Caco-2 (cell line): Measurements from ENCODE around the gene FPGS. TPM values are rescaled to one million over a fixed set of nuclear protein-coding genes. Genes with fewer than 3 reads are reported as not detected.
"Not testable (repeated sequence)": the region's sequence is repeated elsewhere in the genome, so short reads cannot be mapped to it uniquely, and the experiment has no call there.

Experiments
- BruUV-seq: library from RNA; stranded (reverse); fragments of 400-500 nt; replicated peaks from 2 replicates; lab custom pipeline; 2021; lab: Mats Ljungman, UMichigan
- CTCF ChIA-PET: fragments of 300-600 bp; sonication (Branson Sonifier 250); formaldehyde crosslinking; loops from one replicate; lab custom pipeline; 2022; ENCODE audit warnings: antibody characterized with exemption; lab: Charles Lee
- POLR2A ChIA-PET: fragments of 300-600 bp; sonication (Branson Sonifier 250); formaldehyde crosslinking; loops from one replicate; lab custom pipeline; 2022; ENCODE audit warnings: antibody characterized with exemption; lab: Charles Lee
- DNase-seq, 2 experiments: peaks; one replicate each; pipeline versions ENCODE4 v3.0.0 to v3.0.0-alpha.2; 2020 to 2022
- H3K27me3 ChIP-seq: replicated peaks from 2 replicates; pipeline ENCODE4 v1.6.0; 2011; ENCODE audit warnings: low read length; ENCODE audit not compliant: control insufficient read depth, insufficient read depth
- H3K36me3 ChIP-seq: 2 replicates; pipeline ENCODE4 v1.5.1; 2011; ENCODE audit warnings: low read length; ENCODE audit not compliant: control insufficient read depth, insufficient read depth
- H3K4me1 ChIP-seq: fragments of 250-450 bp; sonication (Bioruptor Pico); 2 replicates; pipeline ENCODE4 v1.5.1; 2020; ENCODE audit warnings: mild to moderate bottlenecking
- H3K4me3 ChIP-seq: 2 replicates; pipeline ENCODE4 v1.5.1; 2011; ENCODE audit warnings: low read depth, mild to moderate bottlenecking, control low read depth, low read length
- H3K9me3 ChIP-seq: fragments of 250-450 bp; sonication (Bioruptor Pico); 2 replicates; pipeline ENCODE4 v1.5.1; 2020; ENCODE audit warnings: mild to moderate bottlenecking, moderate library complexity
- H3K27ac Mint-ChIP-seq: one replicate; pipeline ENCODE4 v1.8.0; 2022; ENCODE audit warnings: mixed read lengths; ENCODE audit not compliant: unreplicated experiment
- H3K27me3 Mint-ChIP-seq: one replicate; pipeline ENCODE4 v1.8.0; 2022; ENCODE audit warnings: mixed read lengths; ENCODE audit not compliant: insufficient read depth, unreplicated experiment
- H3K36me3 Mint-ChIP-seq: one replicate; pipeline ENCODE4 v1.8.0; 2022; ENCODE audit warnings: mild to moderate bottlenecking, mixed read lengths; ENCODE audit not compliant: insufficient read depth, unreplicated experiment
- H3K4me1 Mint-ChIP-seq: one replicate; pipeline ENCODE4 v1.8.0; 2022; ENCODE audit warnings: low read depth, mixed read lengths; ENCODE audit not compliant: unreplicated experiment
- H3K4me3 Mint-ChIP-seq: one replicate; pipeline ENCODE4 v1.8.0; 2022; ENCODE audit warnings: mild to moderate bottlenecking, moderate library complexity, mixed read lengths; ENCODE audit not compliant: unreplicated experiment
- H3K9me3 Mint-ChIP-seq: one replicate; pipeline ENCODE4 v1.8.0; 2022; ENCODE audit warnings: mixed read lengths; ENCODE audit not compliant: unreplicated experiment
- intact Hi-C: fragments of 100-400 bp; cut with micrococcal nuclease; formaldehyde crosslinking; loops from one replicate; pipeline ENCODE4 v1.10.0; 2022; ENCODE audit not compliant: unreplicated experiment
- total RNA-seq: library from RNA; stranded (reverse); gene quantifications from 2 replicates; pipeline ENCODE4 v1.2.3, GENCODE V29; 2022
- TF ChIP-seq, protein P1 (sequence below), 2 experiments: fragments of 200-600 bp in 1 of 2; IDR thresholded peaks; 1 replicate in 1 of 2; 2 replicates in 1 of 2; pipeline versions ENCODE4 v1.5.1 to v1.8.0; 2011 to 2022; ENCODE audit warnings: antibody characterized with exemption in 1 of 2, control low read depth in 1 of 2, inconsistent platforms in 1 of 2, low read depth in 1 of 2, low read length in 1 of 2, mild to moderate bottlenecking in 1 of 2, moderate library complexity in 1 of 2; ENCODE audit not compliant: insufficient read depth in 1 of 2, severe bottlenecking in 1 of 2, unreplicated experiment in 1 of 2

The FPGS gene
- total RNA-seq, 1 experiment from 2014 or later, result 54.4 TPM

DNA sequence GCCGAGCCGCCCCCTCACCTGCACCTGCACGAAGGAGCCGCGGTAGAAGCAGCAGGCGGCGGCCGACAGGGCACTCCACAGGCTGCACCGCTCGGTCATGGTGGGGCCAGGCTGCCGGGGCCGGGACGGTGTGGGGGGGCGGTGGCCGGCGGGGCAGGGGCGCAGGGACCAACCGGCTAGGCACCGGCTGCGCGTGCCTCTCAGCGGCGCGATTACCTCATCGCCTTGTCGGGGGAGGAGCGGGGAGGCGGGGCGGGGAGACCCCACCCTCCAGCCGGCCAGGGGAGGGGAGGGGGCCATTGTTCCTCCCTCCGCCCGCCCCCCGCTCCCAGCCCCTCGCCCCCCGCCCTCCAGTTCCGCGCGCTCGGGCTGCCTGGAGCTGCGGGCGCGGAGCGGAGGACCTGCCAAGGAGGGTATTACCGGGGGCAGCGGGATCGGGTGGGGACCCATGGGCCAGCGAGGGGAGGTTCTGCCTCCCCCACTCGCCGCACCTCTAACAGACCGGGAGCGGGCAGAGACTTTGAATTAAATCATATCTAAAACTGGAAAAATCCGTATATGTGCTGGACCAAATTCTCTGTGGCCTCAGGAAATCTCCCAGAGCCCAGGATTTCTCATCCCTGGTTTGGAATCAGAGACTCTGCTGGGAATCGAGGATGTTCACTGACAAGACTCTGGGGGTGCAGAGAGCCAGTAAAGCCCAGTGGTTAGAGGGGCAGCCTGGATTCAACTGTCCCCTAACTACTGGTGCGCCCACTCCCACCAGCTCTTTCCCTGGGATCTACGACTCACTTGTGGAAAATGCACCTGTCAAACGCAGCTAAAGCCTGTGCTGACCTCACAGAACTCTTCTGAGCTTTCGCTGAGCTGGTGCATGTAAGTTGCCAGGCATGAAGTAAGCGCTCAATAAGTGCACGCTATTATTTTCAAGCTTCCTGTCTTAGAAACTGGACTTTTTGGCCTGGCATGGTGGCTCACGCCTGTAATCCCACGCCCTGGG, 47.3 kb upstream of the FPGS start:
- Mint-ChIP-seq H3K36me3 (peaks cover 5% of the 10 kb centered on the region), H3K27me3 (peaks cover 18% of the 10 kb centered on the region), H3K9me3 (no peaks in the 10 kb centered on the region), H3K4me3 (no peak overlapping the region), H3K4me1 (no peaks in the 10 kb centered on the region), H3K27ac (no peak overlapping the region)
- intact Hi-C loops, result no loop called here
- TF ChIP-seq, protein P1, sequence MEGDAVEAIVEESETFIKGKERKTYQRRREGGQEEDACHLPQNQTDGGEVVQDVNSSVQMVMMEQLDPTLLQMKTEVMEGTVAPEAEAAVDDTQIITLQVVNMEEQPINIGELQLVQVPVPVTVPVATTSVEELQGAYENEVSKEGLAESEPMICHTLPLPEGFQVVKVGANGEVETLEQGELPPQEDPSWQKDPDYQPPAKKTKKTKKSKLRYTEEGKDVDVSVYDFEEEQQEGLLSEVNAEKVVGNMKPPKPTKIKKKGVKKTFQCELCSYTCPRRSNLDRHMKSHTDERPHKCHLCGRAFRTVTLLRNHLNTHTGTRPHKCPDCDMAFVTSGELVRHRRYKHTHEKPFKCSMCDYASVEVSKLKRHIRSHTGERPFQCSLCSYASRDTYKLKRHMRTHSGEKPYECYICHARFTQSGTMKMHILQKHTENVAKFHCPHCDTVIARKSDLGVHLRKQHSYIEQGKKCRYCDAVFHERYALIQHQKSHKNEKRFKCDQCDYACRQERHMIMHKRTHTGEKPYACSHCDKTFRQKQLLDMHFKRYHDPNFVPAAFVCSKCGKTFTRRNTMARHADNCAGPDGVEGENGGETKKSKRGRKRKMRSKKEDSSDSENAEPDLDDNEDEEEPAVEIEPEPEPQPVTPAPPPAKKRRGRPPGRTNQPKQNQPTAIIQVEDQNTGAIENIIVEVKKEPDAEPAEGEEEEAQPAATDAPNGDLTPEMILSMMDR (IDR thresholded peaks at IDR 0.05; ENCODE audit: insufficient read depth in 1 of 2, low read depth in 1 of 2, low read length in 1 of 2, severe bottlenecking in 1 of 2, unreplicated experiment in 1 of 2), result no peak
- peak overlapping the region; percentile 14 for H3K4me3 ChIP-seq
- peaks cover 2% of the 10 kb centered on the region for H3K27me3 ChIP-seq
- POLR2A ChIA-PET, result no interaction called here
- H3K9me3 ChIP-seq, result no peaks in the 10 kb centered on the region
- 0 out of 2 replicates have a peak, but pooled peaks cover 3% of the 10 kb centered on the region for H3K4me1 ChIP-seq
- DNase-seq, result no peak
- CTCF ChIA-PET, result interaction anchor here (2.8 kb wide), 1 partner anchor 21 kb away, joined by 10 read pairs; the partner anchor contains the start of gene TOR2A
- no peaks in the 10 kb centered on the region for H3K36me3 ChIP-seq
- no TSS peak for BruUV-seq

DNA sequence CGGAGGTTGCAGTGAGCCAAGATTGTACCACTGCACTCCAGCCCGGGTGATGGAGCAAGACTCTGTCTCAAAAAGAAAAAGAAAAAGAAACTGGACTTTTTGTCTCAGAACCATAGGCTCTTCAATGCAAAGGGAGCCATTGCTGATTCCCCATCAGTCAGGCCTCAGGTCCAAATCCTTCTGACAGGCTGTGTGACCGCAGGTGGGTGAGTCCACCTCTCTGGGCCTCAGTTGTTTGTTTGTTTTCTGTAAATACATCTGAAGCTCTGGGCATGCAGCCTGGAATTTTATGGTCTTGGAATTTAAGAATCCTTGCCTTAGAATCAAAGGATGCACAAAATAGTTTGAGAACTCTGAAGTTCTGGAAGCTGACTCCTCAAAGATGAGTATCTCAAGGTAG, 46.4 kb upstream of the FPGS start:
- no peaks in the 10 kb centered on the region for H3K9me3 ChIP-seq
- Mint-ChIP-seq H3K27me3 (peaks cover 18% of the 10 kb centered on the region), H3K27ac (no peak overlapping the region), H3K9me3 (no peaks in the 10 kb centered on the region), H3K4me3 (no peak overlapping the region), H3K4me1 (no peaks in the 10 kb centered on the region), H3K36me3 (peaks cover 5% of the 10 kb centered on the region)
- no peak for DNase-seq
- POLR2A ChIA-PET, result interaction anchor here (0.7 kb wide), 1 partner anchor 15 kb away, joined by 5 read pairs; no protein-coding TSS in a partner anchor
- TF ChIP-seq, protein P1 (IDR thresholded peaks at IDR 0.05; ENCODE audit: insufficient read depth in 1 of 2, low read depth in 1 of 2, low read length in 1 of 2, severe bottlenecking in 1 of 2, unreplicated experiment in 1 of 2), result no peak
- peaks cover 2% of the 10 kb centered on the region for H3K27me3 ChIP-seq
- no TSS peak for BruUV-seq
- 0 out of 2 replicates have a peak, but pooled peaks cover 3% of the 10 kb centered on the region for H3K4me1 ChIP-seq
- intact Hi-C loops, result no loop called here
- CTCF ChIA-PET, result interaction anchor here (0.5 kb wide), 1 partner anchor 19 kb away, joined by 4 read pairs; no protein-coding TSS in a partner anchor
- no peak overlapping the region for H3K4me3 ChIP-seq
- H3K36me3 ChIP-seq, result no peaks in the 10 kb centered on the region

DNA sequence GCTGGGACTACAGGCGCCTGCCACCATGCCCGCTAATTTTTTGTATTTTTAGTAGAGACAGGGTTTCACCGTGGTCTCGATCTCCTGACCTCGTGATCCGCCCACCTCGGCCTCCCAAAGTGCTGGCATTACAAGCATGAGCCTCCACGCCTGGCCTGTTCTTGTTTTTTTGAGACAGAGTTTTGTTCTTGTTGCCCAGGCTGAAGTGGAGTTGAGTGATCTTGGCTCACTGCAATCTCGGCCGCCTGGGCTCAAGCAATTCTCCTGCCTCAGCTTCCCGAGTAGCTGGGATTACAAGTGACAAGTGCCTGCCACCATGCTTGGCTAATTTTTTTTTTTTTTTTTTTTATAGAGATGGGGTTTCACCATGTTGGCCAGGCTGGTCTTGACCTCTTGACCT, 45.9 kb upstream of the FPGS start:
- BruUV-seq, POLR2A ChIA-PET, H3K4me3 Mint-ChIP-seq, H3K36me3 Mint-ChIP-seq, H3K9me3 Mint-ChIP-seq, intact Hi-C loops, H3K4me1 Mint-ChIP-seq, H3K27ac Mint-ChIP-seq, H3K4me3 ChIP-seq, DNase-seq, H3K4me1 ChIP-seq, H3K9me3 ChIP-seq, H3K36me3 ChIP-seq, H3K27me3 ChIP-seq: not testable (repeated sequence)
- CTCF ChIA-PET, result interaction anchor here (0.5 to 0.6 kb wide), 2 partner anchors 19 to 113 kb away, joined by 4 read pairs; no protein-coding TSS in a partner anchor
- peaks cover 14% of the 10 kb centered on the region for H3K27me3 Mint-ChIP-seq
